IPS DF 6.9 (cell line): Measurements from ENCODE around the gene INO80.
A peak's percentile ranks its signal among the peaks of the same experiment; 100 is the strongest.

Experiments used
- DNase-seq: peaks from one replicate; pipeline ENCODE4 v3.0.0-alpha.2; 2013; ENCODE audit warnings: low read depth, low spot score
- H3K27ac ChIP-seq: one replicate; pipeline ENCODE4 v1.5.1; 2013; ENCODE audit warnings: low read length, control low read depth
- H3K27me3 ChIP-seq: 2 replicates; pipeline ENCODE4 v1.6.1; 2013; ENCODE audit warnings: mild to moderate bottlenecking, low read length; ENCODE audit not compliant: control insufficient read depth, insufficient read depth
- H3K36me3 ChIP-seq: 2 replicates; pipeline ENCODE4 v1.6.1; 2013; ENCODE audit warnings: low read length; ENCODE audit not compliant: control insufficient read depth, insufficient read depth
- H3K4me1 ChIP-seq: 2 replicates; pipeline ENCODE4 v1.6.1; 2013; ENCODE audit warnings: low read length; ENCODE audit not compliant: control insufficient read depth, insufficient read depth
- H3K4me3 ChIP-seq: 2 replicates; pipeline ENCODE4 v1.5.1; 2013; ENCODE audit warnings: mild to moderate bottlenecking, low read length
- H3K9me3 ChIP-seq: 2 replicates; pipeline ENCODE4 v1.6.1; 2013; ENCODE audit warnings: low read length, inconsistent platforms; ENCODE audit not compliant: control insufficient read depth, insufficient read depth
- WGBS: extraction: QIAGEN DNeasy Blood & Tissue Kit; methylation state at CpG from one replicate; pipeline ENCODE4 v1.1.7; 2013; ENCODE audit warnings: mixed read lengths, missing lambda C conversion rate; ENCODE audit not compliant: insufficient read length, insufficient coverage; 5-methylcytosine and 5-hydroxymethylcytosine counted together

The INO80 gene

GRCh38 chr15:40960151-40960885 lies 155.8 kb downstream of the INO80 start:
- H3K27me3 ChIP-seq, result no peaks in the 10 kb centered on the region
- no peak overlapping the region for H3K4me3 ChIP-seq
- H3K36me3 ChIP-seq, result peaks cover 13% of the 10 kb centered on the region
- no CpG with 5 or more reads among the region's 16 CpGs for WGBS
- peaks cover 2% of the 10 kb centered on the region for H3K4me1 ChIP-seq
- no peaks in the 10 kb centered on the region for H3K9me3 ChIP-seq
- no peak overlapping the region for H3K27ac ChIP-seq
- no peak for DNase-seq

GRCh38 chr15:40959331-40960141 lies 156.5 kb downstream of the INO80 start:
- DNase-seq, result no peak
- H3K36me3 ChIP-seq, result peaks cover 18% of the 10 kb centered on the region
- no peak overlapping the region for H3K4me3 ChIP-seq
- no peaks in the 10 kb centered on the region for H3K27me3 ChIP-seq
- no peak overlapping the region for H3K27ac ChIP-seq
- H3K9me3 ChIP-seq, result no peaks in the 10 kb centered on the region
- peaks cover 2% of the 10 kb centered on the region for H3K4me1 ChIP-seq
- WGBS, result no CpG with 5 or more reads among the region's 22 CpGs

- no peaks in the 10 kb centered on the region for H3K9me3 ChIP-seq
- peaks cover 7% of the 10 kb centered on the region for H3K4me1 ChIP-seq
- peaks cover 18% of the 10 kb centered on the region for H3K36me3 ChIP-seq
- no peaks in the 10 kb centered on the region for H3K27me3 ChIP-seq
- no peak overlapping the region for H3K4me3 ChIP-seq
- no peak overlapping the region for H3K27ac ChIP-seq
- DNase-seq, result no peak
- no CpG with 5 or more reads among the region's 8 CpGs for WGBS
These were observed 157.4 kb downstream of the INO80 start for GRCh38 chr15:40958723-40959122.

GRCh38 chr15:40958146-40958545 lies 157.9 kb downstream of the INO80 start:
- Histone ChIP-seq H3K4me1 (peaks cover 7% of the 10 kb centered on the region), H3K36me3 (peaks cover 18% of the 10 kb centered on the region), H3K27ac (no peak overlapping the region), H3K27me3 (no peaks in the 10 kb centered on the region), H3K4me3 (no peak overlapping the region), H3K9me3 (no peaks in the 10 kb centered on the region)
- no peak for DNase-seq
- WGBS, result no CpG with 5 or more reads among the region's 6 CpGs

- Histone ChIP-seq H3K4me3 (no peak overlapping the region), H3K27me3 (no peaks in the 10 kb centered on the region), H3K36me3 (peaks cover 18% of the 10 kb centered on the region), H3K4me1 (peaks cover 7% of the 10 kb centered on the region), H3K9me3 (no peaks in the 10 kb centered on the region), H3K27ac (no peak overlapping the region)
- WGBS, result no CpG with 5 or more reads among the region's 9 CpGs
- no peak for DNase-seq
These were observed 158.5 kb downstream of the INO80 start for GRCh38 chr15:40957581-40958051.

- Histone ChIP-seq H3K27ac (no peak overlapping the region), H3K4me1 (peaks cover 7% of the 10 kb centered on the region), H3K27me3 (no peaks in the 10 kb centered on the region), H3K4me3 (no peak overlapping the region), H3K9me3 (no peaks in the 10 kb centered on the region), H3K36me3 (peaks cover 18% of the 10 kb centered on the region)
- DNase-seq, result no peak
- WGBS, result no CpG with 5 or more reads among the region's 4 CpGs
These were observed 159.0 kb downstream of the INO80 start for GRCh38 chr15:40957041-40957555.

GRCh38 chr15:40956541-40956982 lies 159.5 kb downstream of the INO80 start:
- H3K9me3 ChIP-seq, result no peaks in the 10 kb centered on the region
- H3K4me1 ChIP-seq, result peaks cover 7% of the 10 kb centered on the region
- peaks cover 18% of the 10 kb centered on the region for H3K36me3 ChIP-seq
- H3K27ac ChIP-seq, result no peak overlapping the region
- no CpG with 5 or more reads among the region's 3 CpGs for WGBS
- H3K4me3 ChIP-seq, result 0 out of 2 replicates have a peak overlapping the region, but pooled peaks have one; percentile 8
- no peak for DNase-seq
- no peaks in the 10 kb centered on the region for H3K27me3 ChIP-seq

GRCh38 chr15:40955930-40956540 lies 160.0 kb downstream of the INO80 start:
- no peak for DNase-seq
- H3K27me3 ChIP-seq, result no peaks in the 10 kb centered on the region
- no CpG with 5 or more reads among the region's 3 CpGs for WGBS
- H3K4me3 ChIP-seq, result no peak overlapping the region
- peaks cover 18% of the 10 kb centered on the region for H3K36me3 ChIP-seq
- no peaks in the 10 kb centered on the region for H3K9me3 ChIP-seq
- peaks cover 7% of the 10 kb centered on the region for H3K4me1 ChIP-seq
- no peak overlapping the region for H3K27ac ChIP-seq

- WGBS, result no CpG with 5 or more reads among the region's 20 CpGs
- peaks cover 7% of the 10 kb centered on the region for H3K4me1 ChIP-seq
These were observed 160.8 kb downstream of the INO80 start for GRCh38 chr15:40955141-40955903.

More at GRCh38 chr15:40955141-40955903, 160.8 kb downstream of the INO80 start:
- Histone ChIP-seq H3K27ac (no peak overlapping the region), H3K9me3 (no peaks in the 10 kb centered on the region), H3K27me3 (no peaks in the 10 kb centered on the region), H3K4me3 (no peak overlapping the region), H3K36me3 (peaks cover 18% of the 10 kb centered on the region)
- DNase-seq, result no peak
